T-cell (primary cell): Measurements from ENCODE around the gene CFAP74. TPM values are rescaled to one million over a fixed set of nuclear protein-coding genes. Genes with fewer than 3 reads are reported as not detected.

Source experiments
- ATAC-seq, 4 experiments: fragments of 200-7000 bp in 3 of 4; fragments of 150-1000 bp in 1 of 4; cut with Tn5 transposase; replicated peaks in 1 of 4; 1 replicate in 3 of 4; 2 replicates in 1 of 4; pipeline ENCODE4 v1.10.0; 2021; ENCODE audit warnings: moderate library complexity in 3 of 4, mild to moderate bottlenecking in 2 of 4, moderate number of reproducible peaks in 1 of 4
- CTCF ChIA-PET, 2 donors: fragments of 300-600 bp; sonication (Branson Sonifier 250); formaldehyde crosslinking; loops; one replicate each; lab custom pipeline; 2022; ENCODE audit warnings: antibody characterized with exemption in 2 of 2; lab: Charles Lee
- POLR2A ChIA-PET, 2 donors: fragments of 300-600 bp; sonication (Branson Sonifier 250); formaldehyde crosslinking; loops; one replicate each; lab custom pipeline; 2022; ENCODE audit warnings: antibody characterized with exemption in 2 of 2; lab: Charles Lee
- DNase-seq, 35 experiments: peaks; one replicate each; pipeline versions ENCODE4 v3.0.0 to v3.0.0-alpha.2; 2013 to 2023
- H3K27ac ChIP-seq: one replicate; pipeline ENCODE4 v1.5.1; 2013; ENCODE audit warnings: low read length
- H3K27me3 ChIP-seq, 2 experiments: replicated peaks in 1 of 2; 1 replicate in 1 of 2; 2 replicates in 1 of 2; pipeline versions ENCODE4 v1.6.1 to v1.7.0; 2013; ENCODE audit warnings: low read length in 1 of 2, mixed read lengths in 1 of 2; ENCODE audit not compliant: control insufficient read depth in 2 of 2, insufficient read depth in 2 of 2; ENCODE audit errors: extremely low read depth in 1 of 2
- H3K36me3 ChIP-seq, 2 donors: 1 replicate in 1 of 2; 2 replicates in 1 of 2; pipeline versions ENCODE4 v1.6.1 to v1.7.0; 2013; ENCODE audit warnings: low read length in 1 of 2; ENCODE audit not compliant: control insufficient read depth in 2 of 2, insufficient read depth in 1 of 2; ENCODE audit errors: extremely low read depth in 1 of 2
- H3K4me1 ChIP-seq, 2 experiments: 1 replicate in 1 of 2; 2 replicates in 1 of 2; pipeline versions ENCODE4 v1.6.1 to v1.7.0; 2013; ENCODE audit warnings: low read length in 2 of 2, mixed read lengths in 1 of 2; ENCODE audit not compliant: insufficient read depth in 2 of 2, control insufficient read depth in 1 of 2; ENCODE audit errors: extremely low read depth in 1 of 2
- H3K4me3 ChIP-seq, 2 donors: 1 replicate in 1 of 2; 2 replicates in 1 of 2; pipeline versions ENCODE4 v1.5.1 to v1.7.0; 2013; ENCODE audit warnings: mild to moderate bottlenecking in 2 of 2, low read length in 1 of 2, moderate library complexity in 1 of 2; ENCODE audit not compliant: control insufficient read depth in 1 of 2; ENCODE audit errors: extremely low read depth in 1 of 2
- H3K9me3 ChIP-seq: 2 replicates; pipeline ENCODE4 v1.7.0; 2013
- H3K27ac Mint-ChIP-seq, 2 donors: one replicate each; pipeline ENCODE4 v1.8.0; 2020 to 2021; ENCODE audit warnings: mild to moderate bottlenecking in 2 of 2, mixed read lengths in 2 of 2
- H3K27me3 Mint-ChIP-seq, 2 donors: one replicate each; pipeline ENCODE4 v1.8.0; 2021 to 2022; ENCODE audit warnings: mixed read lengths in 2 of 2
- H3K36me3 Mint-ChIP-seq: one replicate; pipeline ENCODE4 v1.8.0; 2021; ENCODE audit warnings: mixed read lengths
- H3K4me1 Mint-ChIP-seq, 3 donors: one replicate each; pipeline ENCODE4 v1.8.0; 2020 to 2022; ENCODE audit warnings: mixed read lengths in 3 of 3, mild to moderate bottlenecking in 1 of 3
- H3K4me3 Mint-ChIP-seq, 3 donors: one replicate each; pipeline ENCODE4 v1.8.0; 2020 to 2022; ENCODE audit warnings: mild to moderate bottlenecking in 3 of 3, mixed read lengths in 3 of 3, moderate library complexity in 3 of 3
- H3K9me3 Mint-ChIP-seq, 3 donors: one replicate each; pipeline ENCODE4 v1.8.0; 2020 to 2022; ENCODE audit warnings: mixed read lengths in 3 of 3
- WGBS: methylation state at CpG from one replicate; pipeline ENCODE4 v1.1.5; 2013; ENCODE audit warnings: missing lambda C conversion rate; ENCODE audit not compliant: insufficient coverage; 5-methylcytosine and 5-hydroxymethylcytosine counted together
- total RNA-seq, 35 experiments: library from RNA in 6 of 35; stranded (reverse) in 6 of 35; fragments of 120-200 nt in 1 of 35; gene quantifications; one replicate each; pipeline versions ENCODE4 v1.2.1 to v1.2.4 and lab custom pipeline; 2013 to 2026

Gene CFAP74, protein sequence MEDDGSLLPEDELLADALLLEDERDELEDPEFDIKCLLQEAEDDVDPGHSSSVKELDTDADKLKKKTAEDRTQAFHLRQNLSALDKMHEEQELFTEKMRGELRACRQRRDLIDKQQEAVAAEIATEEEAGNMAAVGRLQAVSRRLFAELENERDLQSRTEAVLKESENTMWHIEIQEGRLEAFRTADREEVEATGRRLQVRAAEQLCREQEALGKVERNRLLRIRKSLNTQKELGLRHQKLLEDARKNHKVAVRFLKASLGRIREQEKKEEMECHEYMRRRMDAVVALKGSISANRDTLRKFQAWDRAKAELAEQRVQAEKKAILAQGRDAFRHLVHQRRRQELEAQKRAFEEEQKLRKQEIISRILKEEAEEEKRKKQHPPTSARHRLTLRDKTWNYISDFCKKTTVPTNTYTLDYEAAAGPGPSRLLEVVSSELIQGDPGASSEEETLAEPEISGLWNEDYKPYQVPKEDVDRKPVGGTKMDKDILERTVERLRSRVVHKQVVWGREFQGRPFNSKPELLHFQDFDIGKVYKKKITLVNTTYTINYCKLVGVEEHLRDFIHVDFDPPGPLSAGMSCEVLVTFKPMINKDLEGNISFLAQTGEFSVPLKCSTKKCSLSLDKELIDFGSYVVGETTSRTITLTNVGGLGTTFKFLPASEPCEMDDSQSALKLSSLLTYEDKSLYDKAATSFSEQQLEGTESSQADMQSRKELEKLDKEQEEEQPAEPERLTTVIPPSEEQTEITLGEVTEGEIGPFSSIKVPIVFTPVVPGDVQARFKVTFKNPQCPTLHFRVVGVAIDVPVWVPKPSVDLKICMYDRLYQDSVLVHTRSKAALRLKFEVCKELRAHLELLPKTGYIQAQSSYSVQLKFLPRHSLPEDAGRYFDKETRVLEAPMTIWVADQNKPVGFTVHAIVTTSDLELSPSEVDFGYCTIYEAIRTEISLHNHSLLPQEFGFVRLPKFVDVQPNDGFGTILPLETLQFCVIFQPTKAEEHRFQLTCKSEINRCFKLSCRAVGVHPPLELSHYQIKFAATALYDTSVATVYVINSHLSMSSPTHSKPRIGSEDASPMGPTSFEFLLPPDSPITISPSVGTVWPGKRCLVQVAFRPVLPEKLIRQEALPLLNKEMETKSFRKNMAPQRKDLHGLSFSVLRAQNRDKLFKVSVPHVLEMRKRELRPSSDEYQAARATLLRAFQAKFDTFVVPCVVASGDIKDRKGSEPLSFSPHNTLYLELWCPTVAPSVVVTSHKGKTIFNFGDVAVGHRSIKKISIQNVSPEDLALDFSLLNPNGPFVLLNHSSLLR (N-terminal part only)
- total RNA-seq (not detected), total RNA-seq (lab: John Stamatoyannopoulos, UW) (0 to 0.15 (median 0) reads per million in 29 experiments)
- total RNA-seq (2013) = not detected

DNA sequence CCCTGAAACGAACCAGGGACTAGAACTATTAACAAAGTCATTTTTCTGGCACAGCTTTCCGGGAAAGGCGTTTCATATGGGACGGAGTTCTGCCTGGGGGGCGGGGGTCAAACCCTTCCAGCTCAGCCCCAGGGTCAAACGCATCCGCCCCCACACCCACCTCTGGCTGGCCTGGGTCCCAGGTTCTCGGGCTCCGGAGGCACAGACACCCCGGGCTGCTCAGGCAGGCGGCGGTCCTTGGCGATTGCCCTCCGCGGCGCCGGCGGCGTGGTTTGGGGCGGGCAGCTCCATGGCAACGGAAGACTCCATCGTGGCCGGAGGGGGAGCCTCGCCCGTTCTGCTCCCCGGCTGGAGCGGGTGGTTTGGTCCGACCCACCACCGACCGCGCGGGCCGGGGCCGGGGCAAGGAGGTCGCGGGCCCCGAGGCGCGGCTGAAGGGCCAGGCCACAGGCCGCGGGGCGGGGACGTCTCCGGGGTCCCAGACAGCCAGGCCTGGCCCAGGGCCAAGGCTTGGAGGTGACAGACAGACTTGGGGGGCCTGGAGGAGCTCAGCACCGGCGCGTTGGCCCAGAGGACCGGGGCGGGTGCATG is at the start of gene CFAP74:
CFAP74 (minus strand) TSS at position 246 of the 591 bp plus-strand sequence. CDS start 12,830 bp downstream, outside the sequence.
- peaks cover 12 to 57% of the 10 kb centered on the region in 2 experiments for H3K27me3 ChIP-seq
- Mint-ChIP-seq H3K4me3 (no peak within 1 kb of the TSS), H3K27ac (no peak within 1 kb of the TSS), H3K9me3 (no peaks in the 10 kb centered on the region), H3K27me3 (peaks cover 39 to 42% of the 10 kb centered on the region in 2 donors), H3K4me1 (no peaks in the 10 kb centered on the region), H3K36me3 (no peaks in the 10 kb centered on the region)
- DNase-seq (peak in 2 of 35 experiments; percentile 9 to 13), ATAC-seq (peak in 1 of 4 experiments; percentile 19)
- 12% methylated on average over 49 of the region's 49 CpGs for WGBS
- CTCF ChIA-PET = no interaction called here
- no peak within 1 kb of the TSS for H3K4me3 ChIP-seq
- H3K36me3 ChIP-seq = no peaks in the 10 kb centered on the region
- no peak within 1 kb of the TSS for H3K27ac ChIP-seq
- POLR2A ChIA-PET = no interaction called here
- no peaks in the 10 kb centered on the region for H3K9me3 ChIP-seq
- H3K4me1 ChIP-seq = peaks cover 0 to 4% of the 10 kb centered on the region in 2 experiments

GRCh38 chr1:2053217-2053616 is 49.6 kb upstream of the CFAP74 start:
- POLR2A ChIA-PET = no interaction called here
- CTCF ChIA-PET = no interaction called here
- Histone ChIP-seq H3K4me3 (no peak overlapping the region), H3K36me3 (peaks cover 4 to 9% of the 10 kb centered on the region in 2 donors), H3K27ac (no peak overlapping the region), H3K9me3 (no peaks in the 10 kb centered on the region), H3K4me1 (peaks cover 0 to 24% of the 10 kb centered on the region in 2 experiments), H3K27me3 (peaks cover 0 to 16% of the 10 kb centered on the region in 2 experiments)
- Mint-ChIP-seq H3K4me1 (peaks cover 22 to 29% (median 22%) of the 10 kb centered on the region in 3 donors), H3K4me3 (peak overlapping the region; percentile 39 to 69 (median 44)), H3K9me3 (no peaks in the 10 kb centered on the region), H3K27ac (no peak overlapping the region), H3K36me3 (peaks cover 2% of the 10 kb centered on the region), H3K27me3 (peaks cover 3 to 7% of the 10 kb centered on the region in 2 donors)
- no peak for ATAC-seq
- 85% methylated on average over 13 of the region's 17 CpGs for WGBS
- no peak for DNase-seq

DNA sequence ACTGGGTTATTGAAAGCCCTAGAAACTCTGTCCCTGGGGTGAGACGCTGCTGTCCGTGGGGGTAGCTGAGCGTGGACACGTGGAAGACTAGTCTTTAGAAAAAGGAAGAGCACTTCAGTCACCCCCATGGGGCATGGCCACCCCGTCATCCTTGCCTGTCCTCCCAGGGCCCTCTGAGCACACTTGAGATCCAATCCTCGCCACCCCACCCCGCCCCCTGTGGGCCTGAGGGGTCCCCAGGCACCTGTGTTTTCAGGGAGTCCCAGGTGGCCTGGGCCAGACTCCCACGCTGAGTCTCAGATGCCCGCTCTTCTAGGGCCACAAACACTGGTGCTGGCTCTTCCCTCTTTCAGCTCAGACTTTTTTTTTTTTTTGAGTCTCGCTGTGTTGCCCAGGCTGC is 49.2 kb upstream of the CFAP74 start:
- no peak for ATAC-seq
- Mint-ChIP-seq H3K9me3 (no peaks in the 10 kb centered on the region), H3K4me3 (peak overlapping the region; percentile 40 to 69 (median 44)), H3K4me1 (peaks cover 22 to 30% (median 22%) of the 10 kb centered on the region in 3 donors), H3K27ac (peak overlapping the region in 1 of 2 donors; percentile 69), H3K27me3 (peaks cover 4 to 8% of the 10 kb centered on the region in 2 donors), H3K36me3 (peaks cover 2% of the 10 kb centered on the region)
- Histone ChIP-seq H3K4me1 (peaks cover 0 to 24% of the 10 kb centered on the region in 2 experiments), H3K4me3 (no peak overlapping the region), H3K27ac (no peak overlapping the region), H3K27me3 (peaks cover 0 to 21% of the 10 kb centered on the region in 2 experiments), H3K36me3 (peaks cover 4 to 9% of the 10 kb centered on the region in 2 donors), H3K9me3 (no peaks in the 10 kb centered on the region)
- CTCF ChIA-PET = no interaction called here
- POLR2A ChIA-PET = no interaction called here
- WGBS = 94% methylated on average over 7 of the region's 10 CpGs
- DNase-seq = no peak

DNA sequence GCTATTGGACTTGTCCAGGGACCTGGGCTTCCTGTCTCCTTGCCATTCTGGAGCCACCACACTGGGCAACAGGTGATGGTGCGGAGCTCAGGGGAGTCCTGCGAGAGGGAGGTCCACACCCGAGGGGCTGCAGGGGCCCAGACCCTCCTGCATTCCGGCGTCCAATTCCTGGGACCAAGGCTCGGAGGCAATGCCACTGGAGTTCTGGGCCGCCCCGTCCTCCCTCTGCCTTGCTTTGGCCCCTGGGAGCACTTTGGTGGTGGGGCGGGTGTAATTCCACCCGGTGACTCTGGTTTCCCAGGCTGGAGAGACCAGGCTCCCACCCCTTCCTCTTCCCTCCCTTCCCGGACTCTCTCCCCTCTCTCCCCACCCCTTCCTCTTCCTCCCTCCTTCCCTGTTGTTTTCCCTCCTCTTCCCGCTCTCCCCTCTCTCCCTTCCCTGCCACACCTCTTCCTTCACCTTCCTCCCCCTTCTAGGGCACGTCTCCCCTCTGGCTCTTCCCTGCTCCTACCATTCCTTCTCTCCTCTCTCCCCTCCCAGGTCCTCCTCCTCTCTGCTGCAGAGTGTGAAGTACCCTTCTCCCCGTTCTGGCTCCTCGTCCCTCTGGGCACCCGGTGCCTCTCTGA is 48.6 kb upstream of the CFAP74 start:
- Mint-ChIP-seq H3K27me3 (peaks cover 4 to 9% of the 10 kb centered on the region in 2 donors), H3K4me1 (peaks cover 22 to 30% (median 22%) of the 10 kb centered on the region in 3 donors), H3K36me3 (peaks cover 2% of the 10 kb centered on the region), H3K9me3 (no peaks in the 10 kb centered on the region), H3K4me3 (peak overlapping the region; percentile 69 to 75 (median 71)), H3K27ac (peak overlapping the region in 1 of 2 donors; percentile 69)
- peaks cover 4 to 9% of the 10 kb centered on the region in 2 donors for H3K36me3 ChIP-seq
- peaks cover 0 to 27% of the 10 kb centered on the region in 2 experiments for H3K27me3 ChIP-seq
- no peaks in the 10 kb centered on the region for H3K9me3 ChIP-seq
- peaks cover 0 to 24% of the 10 kb centered on the region in 2 experiments for H3K4me1 ChIP-seq
- no peak for DNase-seq
- no peak overlapping the region for H3K4me3 ChIP-seq
- WGBS = 88% methylated on average over 14 of the region's 16 CpGs
- H3K27ac ChIP-seq = no peak overlapping the region
- ChIA-PET CTCF (no interaction called here), POLR2A (no interaction called here)
- no peak for ATAC-seq

GRCh38 chr1:2050793-2051682 is 47.5 kb upstream of the CFAP74 start:
- Histone ChIP-seq H3K27ac (no peak overlapping the region), H3K4me1 (peaks cover 0 to 30% of the 10 kb centered on the region in 2 experiments), H3K36me3 (peaks cover under 1 to 7% of the 10 kb centered on the region in 2 donors), H3K4me3 (peak overlapping the region; percentile 56 to 68), H3K9me3 (no peaks in the 10 kb centered on the region), H3K27me3 (peaks cover 0 to 38% of the 10 kb centered on the region in 2 experiments)
- peak overlapping the region in 1 of 2 donors; percentile 16 for H3K27ac Mint-ChIP-seq
- peak overlapping the region; percentile 69 to 75 (median 71) for H3K4me3 Mint-ChIP-seq
- ChIA-PET CTCF (interaction anchor here in 1 of 2 donors (0.6 kb wide), 1 partner anchor 552 kb away, joined by 3 read pairs; no protein-coding TSS in a partner anchor), POLR2A (interaction anchor here in 1 of 2 donors (0.6 kb wide), 1 partner anchor 28 kb away, joined by 3 read pairs; no protein-coding TSS in a partner anchor)
- peaks cover 22 to 30% (median 22%) of the 10 kb centered on the region in 3 donors for H3K4me1 Mint-ChIP-seq
- ATAC-seq = no peak
- DNase-seq = no peak
- H3K36me3 Mint-ChIP-seq = peaks cover 2% of the 10 kb centered on the region
- peaks cover 4 to 11% of the 10 kb centered on the region in 2 donors for H3K27me3 Mint-ChIP-seq
- no peaks in the 10 kb centered on the region for H3K9me3 Mint-ChIP-seq
- WGBS = 23% methylated on average over 79 of the region's 84 CpGs
